Suprapubic skin (tissue), 4 donors: Measurements from ENCODE around the gene STON2. TPM values are rescaled to one million over a fixed set of nuclear protein-coding genes. Genes with fewer than 3 reads are reported as not detected.

Source experiments
- DNase-seq, 2 donors: peaks; one replicate each; pipeline ENCODE4 v3.0.0-alpha.2; 2019; ENCODE audit warnings: low spot score in 2 of 2
- H3K27ac ChIP-seq: fragments of 200-600 bp; sonication (generic); one replicate; pipeline ENCODE4 v1.5.1; 2019
- H3K27me3 ChIP-seq: fragments of 200-600 bp; sonication (generic); one replicate; pipeline ENCODE4 v1.5.1; 2019
- H3K36me3 ChIP-seq: fragments of 200-600 bp; sonication (generic); one replicate; pipeline ENCODE4 v1.5.1; 2019
- H3K4me1 ChIP-seq: fragments of 200-600 bp; sonication (generic); one replicate; pipeline ENCODE4 v1.5.1; 2019
- H3K4me3 ChIP-seq: fragments of 200-600 bp; sonication (generic); one replicate; pipeline ENCODE4 v1.5.1; 2019; ENCODE audit warnings: mild to moderate bottlenecking
- H3K9me3 ChIP-seq: fragments of 200-600 bp; sonication (generic); one replicate; pipeline ENCODE4 v1.5.1; 2019
- EP300 ChIP-seq: sonication (generic); formaldehyde crosslinking; IDR thresholded peaks from one replicate; pipeline ENCODE4 v1.6.1; 2017; ENCODE audit warnings: antibody characterized with exemption
- POLR2A ChIP-seq, 2 donors: fragments of 450-650 bp; IDR thresholded peaks; one replicate each; pipeline ENCODE4 v1.6.1; 2017; ENCODE audit warnings: antibody characterized with exemption in 2 of 2, mild to moderate bottlenecking in 2 of 2, moderate library complexity in 2 of 2
- POLR2AphosphoS5 ChIP-seq, 3 donors: sonication (generic); formaldehyde crosslinking; IDR thresholded peaks; one replicate each; pipeline ENCODE4 v1.6.1; 2017; ENCODE audit warnings: antibody characterized with exemption in 3 of 3
- WGBS: methylation state at CpG from one replicate; pipeline ENCODE4 v1.1.5; 2018; 5-methylcytosine and 5-hydroxymethylcytosine counted together
- total RNA-seq, 4 donors: library from RNA; depleted of rRNA; stranded (reverse); fragments of >200 nt; gene quantifications; one replicate each; pipeline ENCODE4 v1.1.0, GENCODE V29; 2016
- TF ChIP-seq, protein P1 (sequence below), 2 donors: fragments of 200-600 bp in 1 of 2; fragments of 450-650 bp in 1 of 2; sonication (generic) in 1 of 2; IDR thresholded peaks; one replicate each; pipeline ENCODE4 v1.5.1; 2016 to 2019; ENCODE audit warnings: antibody characterized with exemption in 2 of 2, mild to moderate bottlenecking in 1 of 2, moderate library complexity in 1 of 2

Gene STON2
- total RNA-seq, 4 donors from 2014 or later: 19.1 to 39.5 (median 22.8) TPM

- Histone ChIP-seq H3K27ac (no peak overlapping the region), H3K4me1 (peaks cover 17% of the 10 kb centered on the region), H3K36me3 (peaks cover 9% of the 10 kb centered on the region), H3K27me3 (no peaks in the 10 kb centered on the region), H3K4me3 (no peak overlapping the region), H3K9me3 (no peaks in the 10 kb centered on the region)
- TF ChIP-seq POLR2A (IDR thresholded peaks at IDR 0.05): no peak
- TF ChIP-seq, protein P1, sequence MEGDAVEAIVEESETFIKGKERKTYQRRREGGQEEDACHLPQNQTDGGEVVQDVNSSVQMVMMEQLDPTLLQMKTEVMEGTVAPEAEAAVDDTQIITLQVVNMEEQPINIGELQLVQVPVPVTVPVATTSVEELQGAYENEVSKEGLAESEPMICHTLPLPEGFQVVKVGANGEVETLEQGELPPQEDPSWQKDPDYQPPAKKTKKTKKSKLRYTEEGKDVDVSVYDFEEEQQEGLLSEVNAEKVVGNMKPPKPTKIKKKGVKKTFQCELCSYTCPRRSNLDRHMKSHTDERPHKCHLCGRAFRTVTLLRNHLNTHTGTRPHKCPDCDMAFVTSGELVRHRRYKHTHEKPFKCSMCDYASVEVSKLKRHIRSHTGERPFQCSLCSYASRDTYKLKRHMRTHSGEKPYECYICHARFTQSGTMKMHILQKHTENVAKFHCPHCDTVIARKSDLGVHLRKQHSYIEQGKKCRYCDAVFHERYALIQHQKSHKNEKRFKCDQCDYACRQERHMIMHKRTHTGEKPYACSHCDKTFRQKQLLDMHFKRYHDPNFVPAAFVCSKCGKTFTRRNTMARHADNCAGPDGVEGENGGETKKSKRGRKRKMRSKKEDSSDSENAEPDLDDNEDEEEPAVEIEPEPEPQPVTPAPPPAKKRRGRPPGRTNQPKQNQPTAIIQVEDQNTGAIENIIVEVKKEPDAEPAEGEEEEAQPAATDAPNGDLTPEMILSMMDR (IDR thresholded peaks at IDR 0.05): peak; percentile 70 to 80
- WGBS: 53% methylated on average over 7 of the region's 7 CpGs
- no peak for DNase-seq
Measured at GRCh38 chr14:81269100-81269978, 130.8 kb downstream of the STON2 start.

DNA sequence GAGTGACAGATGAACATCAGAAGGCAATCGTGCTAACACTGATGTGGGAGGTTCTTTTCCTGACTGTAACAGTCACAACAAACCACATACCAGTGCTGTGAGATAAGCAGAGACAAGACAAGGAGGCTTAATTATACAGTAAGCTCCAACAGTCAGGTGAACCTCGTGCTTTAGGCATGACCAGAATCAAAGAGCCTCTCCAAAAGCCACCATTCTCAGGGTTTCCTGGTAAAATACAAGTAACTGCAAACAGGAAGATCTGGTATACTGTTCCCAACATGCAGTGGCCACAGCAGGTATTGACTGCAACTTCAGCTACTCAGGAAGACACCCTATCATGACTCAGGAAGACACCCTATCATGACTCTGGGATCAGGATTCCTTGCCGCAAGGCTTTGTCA, 132.1 kb downstream of the STON2 start:
- Histone ChIP-seq H3K36me3 (peaks cover 9% of the 10 kb centered on the region), H3K4me1 (peaks cover 14% of the 10 kb centered on the region), H3K9me3 (no peaks in the 10 kb centered on the region), H3K27me3 (no peaks in the 10 kb centered on the region), H3K27ac (no peak overlapping the region), H3K4me3 (no peak overlapping the region)
- no peak for DNase-seq
- TF ChIP-seq POLR2A (IDR thresholded peaks at IDR 0.05): no peak
- no peak for TF ChIP-seq EP300
- no peak for TF ChIP-seq POLR2AphosphoS5 (IDR thresholded peaks at IDR 0.05)
- TF ChIP-seq, protein P1 (IDR thresholded peaks at IDR 0.05): no peak
- 60% methylated on average over 3 of the region's 3 CpGs for WGBS

- Histone ChIP-seq H3K4me3 (no peak overlapping the region), H3K9me3 (no peaks in the 10 kb centered on the region), H3K36me3 (peaks cover 9% of the 10 kb centered on the region), H3K4me1 (peaks cover 10% of the 10 kb centered on the region), H3K27ac (no peak overlapping the region), H3K27me3 (no peaks in the 10 kb centered on the region)
- no peak for DNase-seq
- 69% methylated on average over 3 of the region's 3 CpGs for WGBS
- TF ChIP-seq POLR2AphosphoS5 (IDR thresholded peaks at IDR 0.05) (no peak), POLR2A (IDR thresholded peaks at IDR 0.05) (no peak), EP300 (no peak)
- TF ChIP-seq, protein P1 (IDR thresholded peaks at IDR 0.05): no peak
Measured at GRCh38 chr14:81265636-81266169, 134.4 kb downstream of the STON2 start.

GRCh38 chr14:81264671-81265070, 135.5 kb downstream of the STON2 start:
- 88% methylated on average over 1 of the region's 1 CpG for WGBS
- TF ChIP-seq POLR2AphosphoS5 (IDR thresholded peaks at IDR 0.05) (no peak), EP300 (no peak), POLR2A (IDR thresholded peaks at IDR 0.05) (no peak)
- TF ChIP-seq, protein P1 (IDR thresholded peaks at IDR 0.05): no peak

DNA sequence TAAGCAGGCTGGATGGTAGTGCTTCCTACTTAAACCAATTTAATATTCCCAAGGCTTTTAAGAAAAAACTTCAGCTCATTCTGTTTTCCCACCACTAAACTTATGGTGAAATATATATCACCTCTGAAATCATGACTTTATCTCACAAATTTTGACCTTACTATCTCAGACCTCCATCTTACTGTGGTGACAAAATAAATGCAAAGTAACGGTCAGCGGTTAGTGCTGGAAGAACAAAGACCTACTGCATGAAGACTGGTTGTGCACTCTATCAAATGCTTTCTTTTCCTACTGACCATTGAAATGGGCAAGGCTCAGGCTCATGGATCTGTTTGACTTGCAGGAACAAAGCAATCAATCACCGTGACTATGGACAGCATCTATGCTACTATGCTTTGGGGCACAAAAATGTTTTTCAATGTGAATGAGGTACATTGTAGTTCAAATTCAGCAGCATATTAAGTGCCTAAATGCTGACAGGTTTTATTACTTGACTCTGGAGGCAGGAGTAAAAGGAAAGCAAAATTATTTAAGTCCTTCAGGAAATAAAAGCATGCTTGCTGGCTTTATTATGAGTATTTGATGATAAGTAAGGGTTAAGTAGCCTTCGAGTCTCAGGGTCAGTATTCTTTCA, 136.2 kb downstream of the STON2 start:
- H3K4me3 ChIP-seq: no peak overlapping the region
- no peaks in the 10 kb centered on the region for H3K9me3 ChIP-seq
- H3K27ac ChIP-seq: no peak overlapping the region
- DNase-seq: no peak
- H3K27me3 ChIP-seq: no peaks in the 10 kb centered on the region
- peaks cover 5% of the 10 kb centered on the region for H3K36me3 ChIP-seq
- H3K4me1 ChIP-seq: no peaks in the 10 kb centered on the region
- 91% methylated on average over 4 of the region's 4 CpGs for WGBS
- TF ChIP-seq EP300: no peak
- TF ChIP-seq POLR2A (IDR thresholded peaks at IDR 0.05): no peak
- TF ChIP-seq, protein P1 (IDR thresholded peaks at IDR 0.05): no peak
- no peak for TF ChIP-seq POLR2AphosphoS5 (IDR thresholded peaks at IDR 0.05)

More at GRCh38 chr14:81264671-81265070, 135.5 kb downstream of the STON2 start:
- Histone ChIP-seq H3K27me3 (no peaks in the 10 kb centered on the region), H3K27ac (no peak overlapping the region), H3K9me3 (no peaks in the 10 kb centered on the region), H3K36me3 (peaks cover 5% of the 10 kb centered on the region), H3K4me3 (no peak overlapping the region), H3K4me1 (peaks cover 4% of the 10 kb centered on the region)
- DNase-seq: no peak
